22Rv1 (cell line): ENCODE results near the gene SLC40A1.

Source experiments
- ZFX ChIP-seq: fragments of 450-650 bp; IDR thresholded peaks from 2 replicates; pipeline ENCODE4 v1.6.1; 2017; ENCODE audit warnings: antibody characterized with exemption, borderline replicate concordance
- TF ChIP-seq, protein P1 (sequence below): fragments of 450-650 bp; IDR thresholded peaks from 2 replicates; pipeline ENCODE4 v1.5.1; 2017; ENCODE audit warnings: mild to moderate bottlenecking

DNA sequence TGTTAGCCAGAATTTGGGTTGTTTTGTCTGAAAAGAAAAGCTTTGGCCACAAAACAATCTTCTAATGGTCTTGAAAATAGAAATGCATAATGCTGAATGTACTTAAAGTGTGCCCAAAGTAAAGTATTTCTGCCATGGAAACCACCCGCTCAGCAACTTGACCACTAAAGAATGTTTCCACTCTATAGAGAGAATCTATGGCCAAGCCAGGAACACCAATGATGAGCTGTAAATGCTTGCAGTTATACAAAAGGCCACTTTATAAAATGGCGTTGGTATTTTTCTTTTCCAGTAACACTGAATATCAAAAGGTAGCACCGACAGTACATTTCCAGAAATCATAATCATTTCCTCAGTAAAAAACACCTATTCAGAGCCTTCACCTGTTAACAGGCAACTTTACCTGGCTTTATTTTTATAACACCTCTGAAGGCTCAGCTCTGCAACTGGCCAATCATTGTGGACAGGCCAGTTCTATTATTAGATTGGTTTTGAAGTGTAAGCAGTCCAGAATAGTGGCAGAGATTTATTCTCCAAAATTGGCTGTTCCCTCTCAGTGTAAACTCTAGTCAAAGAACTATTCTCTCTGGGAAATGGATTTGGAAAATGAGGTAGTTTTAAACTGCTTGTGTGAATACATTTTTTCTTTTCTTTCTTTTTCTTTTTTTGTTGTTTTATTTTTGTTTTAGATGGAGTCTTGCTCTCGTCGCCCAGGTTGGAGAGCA is 36.1 kb downstream of the SLC40A1 start:
- TF ChIP-seq, protein P1, sequence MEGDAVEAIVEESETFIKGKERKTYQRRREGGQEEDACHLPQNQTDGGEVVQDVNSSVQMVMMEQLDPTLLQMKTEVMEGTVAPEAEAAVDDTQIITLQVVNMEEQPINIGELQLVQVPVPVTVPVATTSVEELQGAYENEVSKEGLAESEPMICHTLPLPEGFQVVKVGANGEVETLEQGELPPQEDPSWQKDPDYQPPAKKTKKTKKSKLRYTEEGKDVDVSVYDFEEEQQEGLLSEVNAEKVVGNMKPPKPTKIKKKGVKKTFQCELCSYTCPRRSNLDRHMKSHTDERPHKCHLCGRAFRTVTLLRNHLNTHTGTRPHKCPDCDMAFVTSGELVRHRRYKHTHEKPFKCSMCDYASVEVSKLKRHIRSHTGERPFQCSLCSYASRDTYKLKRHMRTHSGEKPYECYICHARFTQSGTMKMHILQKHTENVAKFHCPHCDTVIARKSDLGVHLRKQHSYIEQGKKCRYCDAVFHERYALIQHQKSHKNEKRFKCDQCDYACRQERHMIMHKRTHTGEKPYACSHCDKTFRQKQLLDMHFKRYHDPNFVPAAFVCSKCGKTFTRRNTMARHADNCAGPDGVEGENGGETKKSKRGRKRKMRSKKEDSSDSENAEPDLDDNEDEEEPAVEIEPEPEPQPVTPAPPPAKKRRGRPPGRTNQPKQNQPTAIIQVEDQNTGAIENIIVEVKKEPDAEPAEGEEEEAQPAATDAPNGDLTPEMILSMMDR: no peak
- no peak for TF ChIP-seq ZFX
